PC-9 (cell line): ENCODE data around the gene USP2. TPM values are rescaled to one million over a fixed set of nuclear protein-coding genes. Genes with fewer than 3 reads are reported as not detected.

ENCODE experiments used
- BruUV-seq: library from RNA; stranded (reverse); fragments of 400-500 nt; replicated peaks from 2 replicates; lab custom pipeline; 2021; lab: Mats Ljungman, UMichigan
- CTCF ChIA-PET: fragments of 300-600 bp; sonication (Branson Sonifier 250); formaldehyde crosslinking; loops from one replicate; lab custom pipeline; 2022; ENCODE audit warnings: antibody characterized with exemption; lab: Charles Lee
- POLR2A ChIA-PET: fragments of 300-600 bp; sonication (Branson Sonifier 250); formaldehyde crosslinking; loops from one replicate; lab custom pipeline; 2022; ENCODE audit warnings: antibody characterized with exemption; ENCODE audit not compliant: unreplicated experiment; lab: Charles Lee
- DNase-seq, 2 experiments: peaks; one replicate each; pipeline versions ENCODE4 v3.0.0 to v3.0.0-alpha.2; 2015 to 2022; ENCODE audit warnings: mixed read lengths in 1 of 2
- H2AFZ ChIP-seq: fragments of 200-600 bp; sonication (generic); 2 replicates; pipeline ENCODE4 v1.8.1; 2017; ENCODE audit warnings: antibody characterized with exemption
- H3F3A ChIP-seq: fragments of 200-600 bp; sonication (generic); 2 replicates; pipeline ENCODE4 v1.8.1; 2017; ENCODE audit warnings: antibody characterized with exemption, mild to moderate bottlenecking, low read depth; ENCODE audit not compliant: insufficient read depth
- H3K27ac ChIP-seq: fragments of 200-600 bp; sonication (generic); 2 replicates; pipeline ENCODE4 v1.6.1; 2016; ENCODE audit warnings: mixed run types
- H3K27me3 ChIP-seq: fragments of 200-600 bp; sonication (generic); 2 replicates; pipeline ENCODE4 v1.6.1; 2016; ENCODE audit warnings: low read depth, mixed run types; ENCODE audit not compliant: insufficient read depth
- H3K36me3 ChIP-seq: fragments of 200-600 bp; sonication (generic); 2 replicates; pipeline ENCODE4 v1.6.1; 2016; ENCODE audit warnings: low read depth, mixed run types
- H3K4me1 ChIP-seq: fragments of 200-600 bp; sonication (generic); replicated peaks from 2 replicates; pipeline ENCODE4 v1.6.1; 2016; ENCODE audit warnings: mixed run types; ENCODE audit not compliant: insufficient read depth
- H3K4me2 ChIP-seq: fragments of 200-600 bp; sonication (generic); 2 replicates; pipeline ENCODE4 v1.6.1; 2017; ENCODE audit warnings: mixed run types
- H3K4me3 ChIP-seq: fragments of 200-600 bp; sonication (generic); 2 replicates; pipeline ENCODE4 v1.6.1; 2016; ENCODE audit warnings: mixed run types
- H3K79me2 ChIP-seq: fragments of 200-600 bp; sonication (generic); 2 replicates; pipeline ENCODE4 v1.6.1; 2017; ENCODE audit warnings: low read depth, mixed run types
- H3K9me2 ChIP-seq: fragments of 200-600 bp; sonication (generic); 2 replicates; pipeline ENCODE4 v1.8.1; 2017; ENCODE audit warnings: mild to moderate bottlenecking; ENCODE audit not compliant: insufficient read depth
- H3K9me3 ChIP-seq: fragments of 200-600 bp; sonication (generic); 2 replicates; pipeline ENCODE4 v1.8.1; 2016; ENCODE audit warnings: low read depth; ENCODE audit not compliant: insufficient read depth
- H4K20me1 ChIP-seq: fragments of 200-600 bp; sonication (generic); 2 replicates; pipeline ENCODE4 v1.8.1; 2017; ENCODE audit not compliant: insufficient read depth
- EZH2 ChIP-seq: fragments of 200-600 bp; sonication (generic); IDR thresholded peaks from 2 replicates; pipeline ENCODE4 v1.8.0; 2017; ENCODE audit warnings: antibody characterized with exemption, low read depth
- intact Hi-C: fragments of 100-400 bp; cut with micrococcal nuclease; formaldehyde crosslinking; loops from one replicate; pipeline ENCODE4 v1.10.0; 2022; ENCODE audit not compliant: unreplicated experiment
- total RNA-seq: library from RNA; stranded (reverse); gene quantifications from 2 replicates; pipeline ENCODE4 v1.2.3, GENCODE V29; 2021
- TF ChIP-seq, protein P1 (sequence below): fragments of 200-600 bp; sonication (generic); conservative IDR thresholded peaks from 2 replicates; pipeline ENCODE4 v1.6.1; 2017; ENCODE audit warnings: mixed run types, antibody characterized with exemption, mild to moderate bottlenecking, moderate library complexity

USP2 gene
- total RNA-seq, 1 experiment from 2014 or later = 2.1 TPM

DNA sequence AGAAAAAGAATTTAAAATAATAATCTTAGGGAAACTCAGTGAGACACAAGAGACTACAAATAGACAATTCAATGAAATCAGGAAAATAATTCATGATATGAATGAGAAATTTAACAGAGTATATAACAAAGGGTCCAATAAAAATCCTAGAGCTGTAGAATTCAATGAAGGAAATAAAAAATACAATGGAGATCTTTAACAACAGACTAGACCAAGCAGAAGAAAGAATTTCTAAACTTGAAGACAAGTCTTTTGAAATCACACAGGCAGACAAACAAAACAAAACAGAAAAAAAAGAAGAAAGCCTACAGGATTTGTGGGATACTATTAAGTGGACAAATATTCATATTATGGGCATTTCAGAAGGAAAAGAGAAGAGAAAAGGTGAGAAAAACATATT, 16.2 kb upstream of the USP2 start:
- Histone ChIP-seq H3K9me2 (no peaks in the 10 kb centered on the region), H3K27me3 (no peaks in the 10 kb centered on the region), H3F3A (no peaks in the 10 kb centered on the region), H3K36me3 (no peaks in the 10 kb centered on the region), H3K4me3 (no peak overlapping the region), H3K4me1 (no peaks in the 10 kb centered on the region), H4K20me1 (no peaks in the 10 kb centered on the region), H3K4me2 (no peak overlapping the region), H2AFZ (no peak overlapping the region), H3K79me2 (no peaks in the 10 kb centered on the region), H3K27ac (no peak overlapping the region), H3K9me3 (peaks cover 13% of the 10 kb centered on the region)
- intact Hi-C loops = no loop called here
- ChIA-PET CTCF (no interaction called here), POLR2A (no interaction called here)
- BruUV-seq = no TSS peak
- TF ChIP-seq, protein P1, sequence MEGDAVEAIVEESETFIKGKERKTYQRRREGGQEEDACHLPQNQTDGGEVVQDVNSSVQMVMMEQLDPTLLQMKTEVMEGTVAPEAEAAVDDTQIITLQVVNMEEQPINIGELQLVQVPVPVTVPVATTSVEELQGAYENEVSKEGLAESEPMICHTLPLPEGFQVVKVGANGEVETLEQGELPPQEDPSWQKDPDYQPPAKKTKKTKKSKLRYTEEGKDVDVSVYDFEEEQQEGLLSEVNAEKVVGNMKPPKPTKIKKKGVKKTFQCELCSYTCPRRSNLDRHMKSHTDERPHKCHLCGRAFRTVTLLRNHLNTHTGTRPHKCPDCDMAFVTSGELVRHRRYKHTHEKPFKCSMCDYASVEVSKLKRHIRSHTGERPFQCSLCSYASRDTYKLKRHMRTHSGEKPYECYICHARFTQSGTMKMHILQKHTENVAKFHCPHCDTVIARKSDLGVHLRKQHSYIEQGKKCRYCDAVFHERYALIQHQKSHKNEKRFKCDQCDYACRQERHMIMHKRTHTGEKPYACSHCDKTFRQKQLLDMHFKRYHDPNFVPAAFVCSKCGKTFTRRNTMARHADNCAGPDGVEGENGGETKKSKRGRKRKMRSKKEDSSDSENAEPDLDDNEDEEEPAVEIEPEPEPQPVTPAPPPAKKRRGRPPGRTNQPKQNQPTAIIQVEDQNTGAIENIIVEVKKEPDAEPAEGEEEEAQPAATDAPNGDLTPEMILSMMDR = no peak
- no peak for TF ChIP-seq EZH2
- no peak for DNase-seq

DNA sequence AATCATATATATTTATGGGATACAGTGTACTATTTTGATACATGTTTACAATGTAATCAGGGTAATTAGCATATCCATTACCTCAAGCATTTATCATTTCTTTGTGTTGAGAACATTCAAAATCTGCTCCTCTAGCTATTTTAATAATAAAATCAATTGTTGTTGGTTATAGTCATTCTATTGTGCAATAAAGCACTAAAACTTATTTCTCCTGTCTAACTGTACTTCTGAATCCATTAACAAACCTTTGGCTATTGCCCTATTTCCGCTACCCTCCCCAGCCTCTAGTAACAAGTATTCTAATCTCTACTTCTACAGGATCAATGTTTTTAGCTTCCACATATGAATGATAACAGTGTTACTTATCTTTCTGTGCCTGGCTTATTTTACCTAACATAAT, 15.3 kb upstream of the USP2 start:
- no peaks in the 10 kb centered on the region for H3K27me3 ChIP-seq
- no peak for TF ChIP-seq EZH2
- TF ChIP-seq, protein P1 = no peak
- H4K20me1 ChIP-seq = no peaks in the 10 kb centered on the region
- peaks cover 13% of the 10 kb centered on the region for H3K9me3 ChIP-seq
- no peaks in the 10 kb centered on the region for H3F3A ChIP-seq
- H3K79me2 ChIP-seq = no peaks in the 10 kb centered on the region
- H3K4me1 ChIP-seq = no peaks in the 10 kb centered on the region
- no peak overlapping the region for H3K27ac ChIP-seq
- no TSS peak for BruUV-seq
- no peaks in the 10 kb centered on the region for H3K9me2 ChIP-seq
- CTCF ChIA-PET = interaction anchor here (0.6 to 0.7 kb wide), 2 partner anchors 9 to 16 kb away, joined by 5 to 8 read pairs; no protein-coding TSS in a partner anchor
- intact Hi-C loops = no loop called here
- POLR2A ChIA-PET = no interaction called here
- H2AFZ ChIP-seq = no peak overlapping the region
- H3K4me3 ChIP-seq = no peak overlapping the region
- H3K4me2 ChIP-seq = no peak overlapping the region
- DNase-seq = no peak
- H3K36me3 ChIP-seq = no peaks in the 10 kb centered on the region

DNA sequence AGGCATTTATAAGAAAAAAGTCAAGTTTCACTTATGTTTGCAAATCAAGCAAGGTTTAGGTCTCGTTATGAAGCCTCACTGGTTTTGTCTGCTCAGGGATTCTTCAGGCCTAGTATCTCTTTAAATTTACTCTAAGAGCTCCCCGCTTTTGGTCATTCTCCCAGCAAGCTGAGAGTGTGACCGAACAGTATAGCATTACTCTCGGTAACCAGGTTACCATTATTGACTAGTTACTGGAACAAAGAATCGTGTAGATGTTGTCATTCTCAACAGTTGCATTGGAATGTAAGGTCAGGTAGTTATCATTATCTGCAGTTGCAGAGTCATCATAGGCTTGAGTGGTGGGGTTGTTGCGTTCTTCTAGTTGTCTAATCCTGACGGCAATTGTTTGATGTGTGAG, 9.8 kb upstream of the USP2 start:
- Histone ChIP-seq H3K4me2 (no peak overlapping the region), H3K36me3 (no peaks in the 10 kb centered on the region), H3K9me2 (no peaks in the 10 kb centered on the region), H3K27me3 (no peaks in the 10 kb centered on the region), H3K9me3 (no peaks in the 10 kb centered on the region), H3K4me1 (no peaks in the 10 kb centered on the region), H3K4me3 (no peak overlapping the region), H3F3A (peaks cover 4% of the 10 kb centered on the region; the same call in 1 of the 2 replicates), H3K79me2 (no peaks in the 10 kb centered on the region), H3K27ac (no peak overlapping the region), H2AFZ (no peak overlapping the region), H4K20me1 (no peaks in the 10 kb centered on the region)
- no peak for DNase-seq
- TF ChIP-seq, protein P1 = no peak
- no peak for TF ChIP-seq EZH2
- no TSS peak for BruUV-seq
- CTCF ChIA-PET = no interaction called here
- POLR2A ChIA-PET = no interaction called here
- intact Hi-C loops = no loop called here
